Muscle layer of duodenum (tissue), 2 donors: Measurements from ENCODE around the gene SYDE1.

Experiments
- H3K27ac ChIP-seq: one replicate; pipeline ENCODE4 v1.7.0; 2013; ENCODE audit warnings: mild to moderate bottlenecking, low read length
- H3K27me3 ChIP-seq: one replicate; pipeline ENCODE4 v1.7.0; 2013; ENCODE audit warnings: low read depth, mild to moderate bottlenecking, control low read depth, low read length
- H3K36me3 ChIP-seq, 2 donors: one replicate each; pipeline ENCODE4 v1.7.0; 2013; ENCODE audit warnings: low read length in 2 of 2, control low read depth in 1 of 2, mild to moderate bottlenecking in 1 of 2; ENCODE audit not compliant: insufficient read depth in 2 of 2, control insufficient read depth in 1 of 2
- H3K4me1 ChIP-seq, 2 donors: one replicate each; pipeline ENCODE4 v1.7.0; 2013; ENCODE audit warnings: low read length in 2 of 2, mild to moderate bottlenecking in 2 of 2, control low read depth in 1 of 2, moderate library complexity in 1 of 2; ENCODE audit not compliant: insufficient read depth in 2 of 2, control insufficient read depth in 1 of 2
- H3K4me3 ChIP-seq, 2 donors: one replicate each; pipeline ENCODE4 v1.7.0; 2013; ENCODE audit warnings: low read length in 2 of 2, low read depth in 1 of 2, mild to moderate bottlenecking in 1 of 2
- H3K9me3 ChIP-seq, 2 donors: one replicate each; pipeline ENCODE4 v1.7.0; 2013; ENCODE audit warnings: low read length in 2 of 2, control low read depth in 1 of 2, mild to moderate bottlenecking in 1 of 2; ENCODE audit not compliant: control insufficient read depth in 1 of 2
- donor health status: healthy.

Gene SYDE1

DNA sequence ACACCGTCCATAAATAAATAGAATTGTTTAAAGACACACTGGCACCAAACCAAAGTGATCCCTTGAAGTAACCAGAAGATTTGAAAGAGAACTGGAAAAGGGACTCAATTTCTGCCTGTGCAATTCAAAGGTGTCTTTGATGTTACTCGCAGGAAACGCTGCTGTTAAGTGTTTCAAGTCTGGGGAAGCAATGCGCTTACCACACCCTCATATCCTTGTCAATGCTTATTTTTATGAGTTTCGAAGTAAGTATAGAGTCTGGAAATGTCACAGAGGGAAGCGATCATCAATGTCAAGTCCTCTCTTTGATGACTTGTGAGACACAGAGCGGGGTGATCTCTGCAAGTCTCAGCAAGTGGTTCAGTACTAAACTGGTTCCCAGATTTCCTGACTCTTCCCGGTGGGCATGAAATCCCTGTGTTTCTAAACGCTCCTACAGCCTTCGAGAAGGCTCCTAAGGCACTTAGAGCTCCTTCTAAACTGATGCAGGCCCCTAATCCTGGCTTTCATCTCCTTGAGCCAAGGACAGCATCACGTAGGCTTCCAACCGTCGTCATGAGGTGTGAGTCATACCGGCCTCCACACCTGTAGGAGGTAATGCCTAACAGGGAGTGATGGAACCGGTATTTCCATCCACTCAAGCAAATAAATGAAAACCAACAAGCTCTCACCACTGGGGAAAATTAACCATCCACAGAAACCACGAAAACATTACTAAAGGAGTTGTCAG, 22.8 kb downstream of the SYDE1 start:
- H3K27me3 ChIP-seq, result no peaks in the 10 kb centered on the region
- H3K9me3 ChIP-seq, result no peaks in the 10 kb centered on the region
- H3K4me3 ChIP-seq, result no peak overlapping the region
- H3K36me3 ChIP-seq, result no peaks in the 10 kb centered on the region
- H3K4me1 ChIP-seq, result peaks cover 0 to 1% of the 10 kb centered on the region in 2 donors
- no peak overlapping the region for H3K27ac ChIP-seq

DNA sequence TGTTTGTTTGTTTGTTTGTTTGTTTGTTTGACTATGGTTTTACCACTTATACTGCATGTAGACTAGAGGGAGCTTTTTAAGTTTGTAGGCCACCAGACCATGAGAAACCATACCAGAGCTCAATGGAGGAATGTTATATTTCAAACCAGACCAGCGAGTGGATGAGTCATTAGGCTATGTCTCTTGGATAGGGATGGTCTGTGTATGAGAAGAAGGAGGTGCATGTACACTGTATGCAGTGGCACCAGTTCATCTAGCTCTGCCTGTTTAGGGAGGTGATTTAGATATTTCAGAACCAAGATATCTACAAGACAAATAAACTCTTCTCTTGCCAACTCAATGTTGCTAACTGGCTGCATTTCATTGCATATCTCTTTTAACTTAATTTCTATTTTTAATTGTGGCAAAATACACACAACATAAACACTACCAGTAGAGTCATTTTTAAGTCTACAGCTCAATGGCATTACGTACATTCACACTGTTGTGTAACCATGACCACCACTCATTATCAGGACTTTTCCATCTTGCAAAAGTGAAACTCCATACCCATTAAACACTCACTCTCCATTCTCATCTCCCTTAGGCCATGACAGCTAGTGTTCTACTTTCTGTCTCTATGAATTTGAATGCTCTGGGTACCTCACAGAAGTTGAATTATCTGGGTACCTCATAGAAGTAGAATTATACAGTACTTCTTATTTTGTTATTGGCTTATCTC, 29.2 kb downstream of the SYDE1 start:
- H3K27ac ChIP-seq, result no peak overlapping the region
- H3K4me3 ChIP-seq, result no peak overlapping the region
- no peaks in the 10 kb centered on the region for H3K4me1 ChIP-seq
- no peaks in the 10 kb centered on the region for H3K36me3 ChIP-seq
- peaks cover 0 to 7% of the 10 kb centered on the region in 2 donors for H3K9me3 ChIP-seq
- H3K27me3 ChIP-seq, result no peaks in the 10 kb centered on the region

DNA sequence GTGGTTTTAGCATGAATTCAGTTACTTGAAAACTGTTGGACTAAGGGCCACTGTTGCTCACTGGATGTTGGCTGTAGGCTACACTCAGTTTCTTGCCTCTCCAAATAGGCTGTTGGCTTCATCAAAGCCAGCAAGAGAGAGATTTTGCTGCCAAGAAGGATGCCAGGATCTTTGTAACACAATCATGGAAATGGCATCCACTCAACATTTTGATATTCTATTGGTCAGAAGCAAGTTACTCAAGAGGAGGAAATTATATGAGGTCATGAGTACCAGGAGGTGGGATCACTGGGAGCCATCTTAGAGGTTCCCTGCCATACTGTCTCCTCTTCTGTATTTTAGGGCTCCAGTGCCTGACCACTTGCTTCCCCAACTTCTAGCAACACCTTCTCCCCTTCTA, 30.6 kb downstream of the SYDE1 start:
- H3K9me3 ChIP-seq, result peaks cover 0 to 7% of the 10 kb centered on the region in 2 donors
- no peaks in the 10 kb centered on the region for H3K36me3 ChIP-seq
- no peaks in the 10 kb centered on the region for H3K4me1 ChIP-seq
- H3K4me3 ChIP-seq, result no peak overlapping the region
- no peaks in the 10 kb centered on the region for H3K27me3 ChIP-seq
- no peak overlapping the region for H3K27ac ChIP-seq

DNA sequence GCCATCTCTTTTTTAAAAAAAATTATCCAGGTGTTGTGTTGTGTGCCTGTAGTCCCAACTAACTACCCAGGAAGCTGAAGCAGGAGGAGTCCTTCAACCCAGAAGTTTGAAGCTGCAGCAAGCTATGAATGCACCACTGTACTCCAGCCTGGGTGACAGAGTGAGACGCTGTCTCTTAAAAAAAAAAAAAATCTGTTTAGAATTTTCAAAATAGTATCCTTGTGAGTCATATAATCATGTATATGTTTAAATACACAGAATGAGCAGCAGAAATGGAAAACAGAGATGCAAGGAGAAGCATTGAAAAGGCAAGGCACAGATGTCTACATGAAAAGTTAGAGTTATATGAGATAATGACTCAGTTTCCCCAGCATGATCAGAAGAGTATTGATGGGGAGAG, 31.2 kb downstream of the SYDE1 start:
- Histone ChIP-seq H3K4me3 (no peak overlapping the region), H3K27me3 (no peaks in the 10 kb centered on the region), H3K36me3 (no peaks in the 10 kb centered on the region), H3K4me1 (no peaks in the 10 kb centered on the region), H3K9me3 (peaks cover 0 to 7% of the 10 kb centered on the region in 2 donors), H3K27ac (no peak overlapping the region)

DNA sequence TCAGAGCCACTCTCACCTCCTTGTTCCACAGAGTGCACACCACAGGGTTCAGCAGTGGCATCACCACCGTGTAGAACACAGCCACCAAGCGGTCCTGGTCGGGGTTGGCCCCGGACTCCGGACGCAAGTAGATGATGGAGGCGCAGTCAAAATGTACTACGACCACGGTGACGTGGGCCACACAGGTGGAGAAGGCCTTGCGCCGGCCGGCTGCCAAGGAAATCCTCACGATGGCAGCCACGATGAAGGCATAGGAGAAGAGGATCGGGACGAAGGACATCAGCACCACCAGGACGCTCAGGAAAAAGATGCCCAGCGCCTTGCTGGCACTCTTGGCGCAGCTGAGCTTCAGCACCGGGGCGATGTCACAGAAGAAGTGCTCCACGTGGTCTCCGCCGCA, 33.9 kb downstream of the SYDE1 start:
- H3K9me3 ChIP-seq, result peaks cover 0 to 7% of the 10 kb centered on the region in 2 donors
- no peaks in the 10 kb centered on the region for H3K36me3 ChIP-seq
- H3K4me1 ChIP-seq, result no peaks in the 10 kb centered on the region
- H3K27me3 ChIP-seq, result no peaks in the 10 kb centered on the region
- H3K4me3 ChIP-seq, result no peak overlapping the region
- H3K27ac ChIP-seq, result no peak overlapping the region

DNA sequence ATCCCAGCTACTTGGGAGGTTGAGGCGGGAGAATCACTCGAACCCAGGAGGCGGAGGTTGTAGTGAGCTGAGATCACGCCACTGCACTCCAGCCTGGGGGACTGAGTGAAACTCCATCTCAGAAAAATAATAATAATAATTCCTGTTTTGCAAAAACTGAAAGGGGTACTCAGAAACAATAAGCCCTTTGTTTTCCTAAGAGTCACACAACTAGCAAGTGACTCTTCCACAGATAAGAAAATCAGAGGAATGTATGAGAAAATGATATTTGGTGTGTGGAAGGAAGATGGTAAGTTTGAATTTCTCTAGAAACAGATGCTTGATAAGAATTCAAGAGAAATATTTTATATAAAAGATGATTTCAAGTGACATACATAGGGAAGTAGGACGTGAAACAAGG, 35.1 kb downstream of the SYDE1 start:
- Histone ChIP-seq H3K27ac (no peak overlapping the region), H3K4me3 (no peak overlapping the region), H3K36me3 (no peaks in the 10 kb centered on the region), H3K4me1 (no peaks in the 10 kb centered on the region), H3K9me3 (peaks cover 0 to 7% of the 10 kb centered on the region in 2 donors), H3K27me3 (no peaks in the 10 kb centered on the region)

DNA sequence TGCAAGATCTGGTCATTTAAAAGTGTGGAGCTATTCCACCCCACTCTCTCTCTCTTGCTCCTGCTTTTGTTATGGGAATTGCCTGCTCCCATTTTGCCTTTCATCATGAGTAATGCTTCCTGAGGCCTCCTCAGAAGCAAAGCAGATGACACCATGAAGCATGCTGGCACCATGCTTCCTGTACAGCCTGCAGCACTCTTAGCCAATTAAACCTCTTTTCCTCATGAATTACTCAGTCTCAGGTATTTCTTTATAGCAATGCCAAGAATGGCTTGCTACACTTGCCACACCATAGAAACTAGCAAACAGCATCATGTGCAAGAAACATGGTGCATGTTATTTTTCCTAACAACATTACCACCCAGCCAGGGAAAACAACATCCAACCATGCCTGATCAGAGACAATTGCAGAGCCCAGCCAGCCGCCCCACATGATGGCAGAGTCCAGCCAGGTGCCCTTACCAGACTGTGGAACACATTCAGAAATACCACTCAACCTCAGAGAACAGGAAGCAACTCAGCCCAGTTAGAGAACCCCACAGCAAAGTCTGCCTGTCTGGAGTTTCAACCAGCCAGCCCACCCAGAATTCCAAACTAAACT, 36.9 kb downstream of the SYDE1 start:
- Histone ChIP-seq H3K36me3 (no peaks in the 10 kb centered on the region), H3K4me3 (no peak overlapping the region), H3K27me3 (no peaks in the 10 kb centered on the region), H3K27ac (no peak overlapping the region), H3K9me3 (peaks cover 0 to 5% of the 10 kb centered on the region in 2 donors), H3K4me1 (no peaks in the 10 kb centered on the region)

DNA sequence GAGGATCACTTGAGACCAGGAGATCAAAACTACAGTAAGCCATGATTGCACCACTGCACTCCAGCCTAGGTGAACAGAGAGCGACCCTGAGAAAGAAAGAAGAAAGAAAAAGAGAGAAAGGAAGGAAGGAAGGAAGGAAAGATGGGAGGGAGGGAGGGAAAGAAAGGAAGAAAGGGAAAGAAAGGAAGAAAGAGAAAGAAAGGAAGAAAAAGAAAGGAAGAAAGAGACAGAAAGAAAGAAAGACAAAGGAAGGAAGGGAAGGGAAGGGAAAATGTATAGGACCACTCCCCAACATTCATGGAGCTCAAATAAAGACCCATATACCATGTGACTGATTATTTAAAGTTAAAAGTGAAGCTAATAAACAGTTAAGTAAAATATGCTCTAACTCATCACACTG, 39.9 kb downstream of the SYDE1 start:
- H3K9me3 ChIP-seq, result no peaks in the 10 kb centered on the region
- no peaks in the 10 kb centered on the region for H3K36me3 ChIP-seq
- no peaks in the 10 kb centered on the region for H3K27me3 ChIP-seq
- no peak overlapping the region for H3K27ac ChIP-seq
- no peak overlapping the region for H3K4me3 ChIP-seq
- H3K4me1 ChIP-seq, result no peaks in the 10 kb centered on the region

DNA sequence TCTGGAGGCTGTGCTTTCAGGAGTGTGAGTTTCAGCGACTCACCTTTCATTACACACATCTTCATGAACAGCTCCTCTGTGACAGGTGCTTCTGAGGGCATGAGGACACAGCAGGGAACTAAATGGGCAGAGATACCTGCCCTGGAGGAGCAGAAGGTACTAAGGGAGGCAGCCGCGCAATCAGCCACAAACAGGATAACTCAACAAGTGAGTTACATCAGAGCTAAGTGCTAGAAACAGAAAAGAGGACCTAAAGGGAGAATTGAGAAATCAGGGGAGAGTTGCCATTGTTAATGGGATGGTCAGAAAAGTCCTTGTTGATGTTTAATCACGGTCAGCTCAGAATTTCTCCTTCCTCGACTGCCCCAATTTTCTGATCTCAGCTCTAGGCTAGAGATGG, 42.5 kb downstream of the SYDE1 start:
- no peaks in the 10 kb centered on the region for H3K27me3 ChIP-seq
- no peaks in the 10 kb centered on the region for H3K4me1 ChIP-seq
- no peak overlapping the region for H3K4me3 ChIP-seq
- H3K27ac ChIP-seq, result no peak overlapping the region
- peaks cover 5 to 6% of the 10 kb centered on the region in 2 donors for H3K9me3 ChIP-seq
- H3K36me3 ChIP-seq, result no peaks in the 10 kb centered on the region

DNA sequence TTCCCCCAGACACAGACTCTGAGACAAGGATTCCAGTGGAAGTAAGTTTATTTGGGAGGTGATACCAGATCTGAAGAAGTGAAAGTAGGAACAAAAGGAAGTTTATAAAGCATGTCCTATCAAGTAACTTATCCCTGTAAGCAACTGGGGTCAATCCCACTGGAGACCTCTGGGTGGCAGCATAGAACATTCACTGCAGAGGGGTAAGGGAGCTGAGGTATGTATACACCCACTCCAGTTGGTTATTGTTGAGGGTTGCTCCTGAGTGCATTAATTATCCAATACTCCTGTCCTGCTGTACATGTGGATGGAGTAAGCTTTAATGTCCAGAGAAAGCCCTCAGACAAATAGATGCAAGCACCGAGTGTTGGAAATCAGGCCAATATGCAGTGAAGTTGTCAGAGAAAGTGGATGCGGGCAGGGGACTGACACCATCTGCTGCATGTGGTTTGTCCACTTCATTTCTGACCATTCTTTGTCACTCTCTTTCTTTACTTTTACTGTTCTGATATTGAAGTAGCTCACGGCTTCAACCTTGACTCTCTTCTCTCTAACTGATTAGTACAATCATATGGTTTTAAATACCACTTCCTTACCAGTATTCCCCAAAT, 46.9 kb downstream of the SYDE1 start:
- Histone ChIP-seq H3K4me3 (no peak overlapping the region), H3K36me3 (no peaks in the 10 kb centered on the region), H3K9me3 (peaks cover 8 to 10% of the 10 kb centered on the region in 2 donors), H3K27ac (no peak overlapping the region), H3K27me3 (no peaks in the 10 kb centered on the region), H3K4me1 (no peaks in the 10 kb centered on the region)

DNA sequence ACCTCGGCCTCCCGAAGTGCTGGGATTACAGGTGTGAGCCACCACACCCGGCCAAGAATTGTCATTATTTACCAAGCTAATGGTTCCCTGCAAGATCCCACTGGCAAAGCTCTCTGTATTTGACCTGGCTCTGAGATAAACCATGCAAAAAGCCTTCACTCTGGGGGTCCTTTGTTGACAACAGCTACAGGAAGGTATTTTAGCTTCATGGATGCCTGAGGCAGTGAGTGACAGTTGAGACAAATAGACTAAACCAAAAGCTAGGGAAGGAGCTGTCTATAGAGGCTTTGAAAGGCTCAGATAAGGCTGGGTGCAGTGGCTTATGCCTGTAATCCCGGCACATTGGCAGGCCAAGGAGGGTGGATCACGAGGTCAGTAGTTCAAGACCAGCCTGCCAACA, 48.1 kb downstream of the SYDE1 start:
- Histone ChIP-seq H3K27me3 (no peaks in the 10 kb centered on the region), H3K36me3 (no peaks in the 10 kb centered on the region), H3K4me1 (no peaks in the 10 kb centered on the region), H3K9me3 (peaks cover 10 to 15% of the 10 kb centered on the region in 2 donors), H3K27ac (no peak overlapping the region), H3K4me3 (no peak overlapping the region)
